ENCODE results near the gene GIMAP2.
A peak's percentile ranks its signal among the peaks of the same experiment; 100 is the strongest.

Gene GIMAP2

GRCh38 chr7:150685219-150686029 lies at the start of gene GIMAP2:
Gene GIMAP2, plus strand, starts transcription at chr7:150685706. Its CDS starts 1,354 bp downstream, at chr7:150687060.
- in situ Hi-C loops (cut with MboI; ENCODE audit: low sequenced_read_pairs, unreplicated experiment): no loop called here
- no peak for TF ChIP-seq CTCF (IDR thresholded peaks at IDR 0.05; ENCODE audit: borderline replicate concordance, control extremely low read depth, extremely low read depth, insufficient read depth, missing control alignments)
- peak; percentile 55 for DNase-seq (ENCODE audit: low spot score)

GRCh38 chr7:150641854-150642253 lies 43.7 kb upstream of the GIMAP2 start:
- DNase-seq (ENCODE audit: low spot score): no peak
- in situ Hi-C loops (cut with MboI; ENCODE audit: low sequenced_read_pairs, unreplicated experiment): no loop called here

GRCh38 chr7:150642926-150643325 lies 42.6 kb upstream of the GIMAP2 start:
- in situ Hi-C loops (cut with MboI; ENCODE audit: low sequenced_read_pairs, unreplicated experiment): no loop called here
- no peak for DNase-seq (ENCODE audit: low spot score)
- no peak for TF ChIP-seq CTCF (IDR thresholded peaks at IDR 0.05; ENCODE audit: borderline replicate concordance, control extremely low read depth, extremely low read depth, insufficient read depth, missing control alignments)

More at GRCh38 chr7:150641854-150642253, 43.7 kb upstream of the GIMAP2 start:
- TF ChIP-seq CTCF (IDR thresholded peaks at IDR 0.05; ENCODE audit: borderline replicate concordance, control extremely low read depth, extremely low read depth, insufficient read depth, missing control alignments): no peak

- TF ChIP-seq CTCF (IDR thresholded peaks at IDR 0.05; ENCODE audit: borderline replicate concordance, control extremely low read depth, extremely low read depth, insufficient read depth, missing control alignments): no peak
- in situ Hi-C loops (cut with MboI; ENCODE audit: low sequenced_read_pairs, unreplicated experiment): no loop called here
- DNase-seq (ENCODE audit: low spot score): no peak
Observed at GRCh38 chr7:150645259-150646020, 40.1 kb upstream of the GIMAP2 start.

GRCh38 chr7:150648353-150649079 lies 37.0 kb upstream of the GIMAP2 start:
- in situ Hi-C loops (cut with MboI; ENCODE audit: low sequenced_read_pairs, unreplicated experiment): no loop called here
- no peak for TF ChIP-seq CTCF (IDR thresholded peaks at IDR 0.05; ENCODE audit: borderline replicate concordance, control extremely low read depth, extremely low read depth, insufficient read depth, missing control alignments)
- no peak for DNase-seq (ENCODE audit: low spot score)

- no peak for DNase-seq (ENCODE audit: low spot score)
- in situ Hi-C loops (cut with MboI; ENCODE audit: low sequenced_read_pairs, unreplicated experiment): no loop called here
- TF ChIP-seq CTCF (IDR thresholded peaks at IDR 0.05; ENCODE audit: borderline replicate concordance, control extremely low read depth, extremely low read depth, insufficient read depth, missing control alignments): no peak
Observed at GRCh38 chr7:150649080-150649385, 36.5 kb upstream of the GIMAP2 start.
